ENCODE results near the gene CSNK2A1. TPM values are rescaled to one million over a fixed set of nuclear protein-coding genes. Genes with fewer than 3 reads are reported as not detected.

The CSNK2A1 gene
- total and polyA plus RNA-seq, 2 donors (not counting 3 experiments of a cell fraction or from before 2014, with no cell fraction given): 68.4 to 142 TPM

DNA sequence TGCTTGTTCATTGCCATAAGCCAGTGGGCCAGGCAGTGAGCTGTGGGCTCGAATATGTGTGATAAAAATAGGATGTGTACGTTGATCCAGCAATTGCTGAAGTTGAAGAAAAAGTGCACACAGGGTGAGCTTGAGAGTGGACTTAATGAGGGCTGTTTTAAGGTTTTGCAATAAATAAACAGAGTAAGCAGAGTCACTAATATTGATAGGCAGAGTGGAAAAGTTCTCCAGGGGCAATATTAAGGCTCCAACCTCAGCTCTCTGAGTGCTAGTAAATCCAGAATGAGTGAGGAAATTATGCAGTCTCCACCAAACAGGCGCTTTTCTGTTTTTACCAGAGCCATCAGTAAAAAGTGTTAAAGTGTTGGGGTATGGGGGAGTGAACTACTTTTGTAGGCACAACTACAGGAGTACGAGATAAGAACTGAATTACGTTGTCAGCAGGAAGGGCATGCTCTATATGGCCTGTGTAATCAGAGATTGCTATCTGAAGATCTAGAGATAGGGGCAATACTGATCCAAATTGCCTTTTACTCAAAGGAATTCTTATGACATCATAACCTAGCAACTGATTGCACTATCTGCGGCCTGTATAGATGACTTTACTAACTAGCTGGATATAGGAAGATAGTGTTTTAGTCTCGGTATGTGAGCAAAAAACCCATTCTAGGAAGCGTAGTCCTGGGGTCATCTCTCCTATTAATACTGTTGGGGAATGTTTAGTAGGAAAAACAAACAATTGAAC, 73.7 kb downstream of the CSNK2A1 start:
- no peaks in the 10 kb centered on the region for H4K20me1 ChIP-seq (replicated peaks; ENCODE audit: control insufficient read depth, extremely low read depth, insufficient read depth, low read length)
- H3K27me3 ChIP-seq (ENCODE audit: control insufficient read depth in 2 of 2, insufficient read depth in 2 of 2, low read length in 2 of 2): peaks cover 4 to 7% of the 10 kb centered on the region in 2 experiments
- no TSS peak for BruUV-seq (replicated peaks)
- no peaks in the 10 kb centered on the region for H3K36me3 ChIP-seq (ENCODE audit: control insufficient read depth in 2 of 2, extremely low read depth in 1 of 2, insufficient read depth in 2 of 2, low read length in 2 of 2)
- H3K4me2 ChIP-seq (ENCODE audit: insufficient read depth, low read length): no peak overlapping the region
- TF ChIP-seq JUN (IDR thresholded peaks at IDR 0.05; ENCODE audit: borderline replicate concordance, insufficient read depth, insufficient read length, low read depth) (no peak), POLR2AphosphoS5 (IDR thresholded peaks at IDR 0.05; ENCODE audit: insufficient read depth, low read depth, low read length) (no peak), EZH2 (IDR thresholded peaks at IDR 0.05; ENCODE audit: borderline replicate concordance, low read depth, low read length, severe bottlenecking) (no peak), GATA2 (IDR thresholded peaks at IDR 0.05; ENCODE audit: insufficient read depth, insufficient read length, low read depth, low read length) (no peak), MYC (IDR thresholded peaks at IDR 0.05; ENCODE audit: low read depth, low read length) (no peak), POLR2A (IDR thresholded peaks at IDR 0.05; ENCODE audit: low read depth, low read length) (no peak), FOS (IDR thresholded peaks at IDR 0.05; ENCODE audit: borderline replicate concordance, insufficient read depth, low read length) (no peak)
- TF ChIP-seq, protein P1, sequence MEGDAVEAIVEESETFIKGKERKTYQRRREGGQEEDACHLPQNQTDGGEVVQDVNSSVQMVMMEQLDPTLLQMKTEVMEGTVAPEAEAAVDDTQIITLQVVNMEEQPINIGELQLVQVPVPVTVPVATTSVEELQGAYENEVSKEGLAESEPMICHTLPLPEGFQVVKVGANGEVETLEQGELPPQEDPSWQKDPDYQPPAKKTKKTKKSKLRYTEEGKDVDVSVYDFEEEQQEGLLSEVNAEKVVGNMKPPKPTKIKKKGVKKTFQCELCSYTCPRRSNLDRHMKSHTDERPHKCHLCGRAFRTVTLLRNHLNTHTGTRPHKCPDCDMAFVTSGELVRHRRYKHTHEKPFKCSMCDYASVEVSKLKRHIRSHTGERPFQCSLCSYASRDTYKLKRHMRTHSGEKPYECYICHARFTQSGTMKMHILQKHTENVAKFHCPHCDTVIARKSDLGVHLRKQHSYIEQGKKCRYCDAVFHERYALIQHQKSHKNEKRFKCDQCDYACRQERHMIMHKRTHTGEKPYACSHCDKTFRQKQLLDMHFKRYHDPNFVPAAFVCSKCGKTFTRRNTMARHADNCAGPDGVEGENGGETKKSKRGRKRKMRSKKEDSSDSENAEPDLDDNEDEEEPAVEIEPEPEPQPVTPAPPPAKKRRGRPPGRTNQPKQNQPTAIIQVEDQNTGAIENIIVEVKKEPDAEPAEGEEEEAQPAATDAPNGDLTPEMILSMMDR (IDR thresholded peaks at IDR 0.05; ENCODE audit: extremely low read depth in 1 of 2, insufficient read depth in 1 of 2, low read depth in 1 of 2, low read length in 2 of 2): no peak
- TF ChIP-seq, protein P2, sequence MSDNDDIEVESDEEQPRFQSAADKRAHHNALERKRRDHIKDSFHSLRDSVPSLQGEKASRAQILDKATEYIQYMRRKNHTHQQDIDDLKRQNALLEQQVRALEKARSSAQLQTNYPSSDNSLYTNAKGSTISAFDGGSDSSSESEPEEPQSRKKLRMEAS (IDR thresholded peaks at IDR 0.05; ENCODE audit: insufficient read depth, insufficient read length): no peak
- H3K27ac ChIP-seq (ENCODE audit: insufficient read depth, low read depth, low read length): no peak overlapping the region
- CTCF ChIA-PET: no interaction called here
- POLR2A ChIA-PET: no interaction called here
- H3K4me3 ChIP-seq (replicated peaks in 1 of 3; ENCODE audit: insufficient read depth in 1 of 3, low read depth in 1 of 3, low read length in 3 of 3): no peak overlapping the region
- H2AFZ ChIP-seq (ENCODE audit: low read depth, low read length): no peak overlapping the region
- intact Hi-C loops (cut with micrococcal nuclease): no loop called here
- dilution Hi-C loops (cut with MboI; ENCODE audit: extremely low pct_ligation_motif_present, low sequenced_read_pairs): no loop called here
- FAIRE-seq: no peak
- no peaks in the 10 kb centered on the region for H3K9me1 ChIP-seq (replicated peaks; ENCODE audit: control insufficient read depth, extremely low read depth, insufficient read depth, low read length)
- H3K9me3 ChIP-seq (replicated peaks; ENCODE audit: control insufficient read depth, insufficient read depth, low read length): no peaks in the 10 kb centered on the region
- H3K79me2 ChIP-seq (ENCODE audit: control insufficient read depth, insufficient read depth, low read length): no peaks in the 10 kb centered on the region
- H3K4me1 ChIP-seq (ENCODE audit: control insufficient read depth, extremely low read depth, insufficient read depth, low read length): no peaks in the 10 kb centered on the region
- no peak overlapping the region for H3K9ac ChIP-seq (replicated peaks; ENCODE audit: extremely low read depth, insufficient read depth, low read length)
- DNase-seq (ENCODE audit: low read depth, low spot score): no peak

Measured in endothelial cell of umbilical vein (primary cell).